Osteocyte (in vitro differentiated cells): Measurements from ENCODE around the gene R3HDM2. TPM values are rescaled to one million over a fixed set of nuclear protein-coding genes. Genes with fewer than 3 reads are reported as not detected.

Experiments
- DNase-seq: peaks from one replicate; pipeline ENCODE4 v3.0.0; 2021; ENCODE audit warnings: mixed read lengths; ENCODE audit not compliant: unreplicated experiment; ENCODE audit errors: extremely low spot score
- H3K27ac Mint-ChIP-seq: one replicate; pipeline ENCODE4 v1.8.0; 2021; ENCODE audit warnings: mild to moderate bottlenecking, mixed read lengths; ENCODE audit not compliant: unreplicated experiment
- H3K27me3 Mint-ChIP-seq: one replicate; pipeline ENCODE4 v1.8.0; 2021; ENCODE audit warnings: mixed read lengths; ENCODE audit not compliant: unreplicated experiment
- H3K36me3 Mint-ChIP-seq: one replicate; pipeline ENCODE4 v1.8.0; 2021; ENCODE audit warnings: mixed read lengths; ENCODE audit not compliant: unreplicated experiment
- H3K4me1 Mint-ChIP-seq: one replicate; pipeline ENCODE4 v1.8.0; 2021; ENCODE audit warnings: mixed read lengths; ENCODE audit not compliant: unreplicated experiment
- H3K4me3 Mint-ChIP-seq: one replicate; pipeline ENCODE4 v1.8.0; 2021; ENCODE audit warnings: mild to moderate bottlenecking, moderate library complexity, mixed read lengths; ENCODE audit not compliant: unreplicated experiment
- H3K9me3 Mint-ChIP-seq: one replicate; pipeline ENCODE4 v1.8.0; 2021; ENCODE audit warnings: mixed read lengths; ENCODE audit not compliant: unreplicated experiment
- CTCF ChIP-seq: fragments of 200-600 bp; sonication (generic); IDR thresholded peaks from 2 replicates; pipeline ENCODE4 v1.5.0; 2021; ENCODE audit warnings: antibody characterized with exemption, mild to moderate bottlenecking, moderate library complexity
- total RNA-seq: library from RNA; stranded (reverse); gene quantifications from 2 replicates; pipeline ENCODE4 v1.2.1, GENCODE V29; 2021

The R3HDM2 gene
- total RNA-seq, 1 donor from 2014 or later: 65.0 TPM

GRCh38 chr12:57262126-57262822 is 168.6 kb downstream of the R3HDM2 start:
- no peak overlapping the region for H3K4me3 Mint-ChIP-seq
- no peak for TF ChIP-seq CTCF
- H3K36me3 Mint-ChIP-seq: peaks cover 30% of the 10 kb centered on the region
- no peaks in the 10 kb centered on the region for H3K27me3 Mint-ChIP-seq
- H3K9me3 Mint-ChIP-seq: no peaks in the 10 kb centered on the region
- no peak overlapping the region for H3K27ac Mint-ChIP-seq
- DNase-seq: no peak
- H3K4me1 Mint-ChIP-seq: peaks cover 2% of the 10 kb centered on the region

GRCh38 chr12:57261428-57261865 is 169.4 kb downstream of the R3HDM2 start:
- peaks cover 28% of the 10 kb centered on the region for H3K36me3 Mint-ChIP-seq
- peaks cover 2% of the 10 kb centered on the region for H3K4me1 Mint-ChIP-seq
- no peak overlapping the region for H3K4me3 Mint-ChIP-seq

GRCh38 chr12:57260366-57260765 is 170.5 kb downstream of the R3HDM2 start:
- DNase-seq: no peak
- Mint-ChIP-seq H3K9me3 (no peaks in the 10 kb centered on the region), H3K27me3 (no peaks in the 10 kb centered on the region), H3K27ac (no peak overlapping the region), H3K4me1 (peaks cover 2% of the 10 kb centered on the region), H3K4me3 (no peak overlapping the region), H3K36me3 (peaks cover 32% of the 10 kb centered on the region)
- TF ChIP-seq CTCF: no peak

More at GRCh38 chr12:57261428-57261865, 169.4 kb downstream of the R3HDM2 start:
- Mint-ChIP-seq H3K27me3 (no peaks in the 10 kb centered on the region), H3K9me3 (no peaks in the 10 kb centered on the region), H3K27ac (no peak overlapping the region)
- no peak for DNase-seq
- TF ChIP-seq CTCF: no peak

GRCh38 chr12:57258977-57259970 is 171.6 kb downstream of the R3HDM2 start:
- Mint-ChIP-seq H3K4me3 (no peak overlapping the region), H3K27ac (no peak overlapping the region)

More at GRCh38 chr12:57258977-57259970, 171.6 kb downstream of the R3HDM2 start:
- TF ChIP-seq CTCF: no peak
- Mint-ChIP-seq H3K4me1 (peaks cover 2% of the 10 kb centered on the region), H3K27me3 (no peaks in the 10 kb centered on the region), H3K36me3 (peaks cover 26% of the 10 kb centered on the region), H3K9me3 (no peaks in the 10 kb centered on the region)
- DNase-seq: no peak
